ENCODE data around the gene CDADC1. TPM values are rescaled to one million over a fixed set of nuclear protein-coding genes. Genes with fewer than 3 reads are reported as not detected.

Gene CDADC1
- total RNA-seq, 1 donor, result 3.8 TPM

- DNase-seq (ENCODE audit: low read depth), result no peak
- no peak for TF ChIP-seq CTCF (IDR thresholded peaks at IDR 0.05; ENCODE audit: insufficient read depth, low read length)
- no peak overlapping the region for H3K4me3 ChIP-seq (ENCODE audit: low read depth, low read length)
These were observed 14.9 kb downstream of the CDADC1 start for GRCh38 chr13:49262634-49263033.

DNA sequence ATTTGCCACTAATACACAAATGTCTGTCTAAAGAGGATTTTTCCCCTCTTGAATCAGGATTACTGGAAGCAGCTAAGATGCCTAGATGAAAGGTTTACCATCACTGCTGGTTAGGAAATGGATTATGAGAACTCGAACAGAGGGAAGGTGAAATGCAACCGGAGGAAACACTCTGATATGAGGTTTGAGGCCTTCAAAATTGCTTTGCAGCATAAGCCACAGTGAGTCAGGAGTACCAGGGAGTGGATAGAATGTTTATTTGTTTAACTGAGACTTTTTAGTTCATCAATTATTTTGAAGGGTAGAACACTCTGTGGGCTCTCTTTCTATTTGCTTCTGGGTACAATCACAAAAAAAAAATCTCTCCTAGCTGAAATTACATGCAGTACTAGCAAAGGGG is 18.1 kb downstream of the CDADC1 start:
- TF ChIP-seq CTCF (IDR thresholded peaks at IDR 0.05; ENCODE audit: insufficient read depth, low read length), result no peak
- DNase-seq (ENCODE audit: low read depth), result peak; percentile 34
- no peak overlapping the region for H3K4me3 ChIP-seq (ENCODE audit: low read depth, low read length)

DNA sequence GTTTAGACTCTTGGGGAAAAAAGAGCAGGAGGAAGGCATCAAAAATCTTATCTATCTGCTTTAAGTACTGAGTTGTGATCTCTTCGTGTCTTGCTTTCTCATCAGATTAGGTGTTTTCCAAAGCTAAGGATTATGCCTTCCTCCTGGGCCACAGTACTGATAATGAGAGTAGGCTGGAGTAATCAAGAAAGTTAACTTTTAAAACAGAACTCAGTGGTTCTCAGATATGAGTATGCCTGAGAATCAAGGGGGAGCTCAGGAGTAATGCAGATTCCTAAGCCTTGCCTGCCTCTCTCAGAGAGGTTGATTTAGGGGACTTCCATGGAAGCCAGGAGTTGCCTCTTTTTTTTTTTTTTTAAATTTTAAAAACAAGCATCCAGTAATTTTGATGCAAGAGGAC is 23.5 kb downstream of the CDADC1 start:
- TF ChIP-seq CTCF (IDR thresholded peaks at IDR 0.05; ENCODE audit: insufficient read depth, low read length), result no peak
- H3K4me3 ChIP-seq (ENCODE audit: low read depth, low read length), result no peak overlapping the region
- DNase-seq (ENCODE audit: low read depth), result no peak

DNA sequence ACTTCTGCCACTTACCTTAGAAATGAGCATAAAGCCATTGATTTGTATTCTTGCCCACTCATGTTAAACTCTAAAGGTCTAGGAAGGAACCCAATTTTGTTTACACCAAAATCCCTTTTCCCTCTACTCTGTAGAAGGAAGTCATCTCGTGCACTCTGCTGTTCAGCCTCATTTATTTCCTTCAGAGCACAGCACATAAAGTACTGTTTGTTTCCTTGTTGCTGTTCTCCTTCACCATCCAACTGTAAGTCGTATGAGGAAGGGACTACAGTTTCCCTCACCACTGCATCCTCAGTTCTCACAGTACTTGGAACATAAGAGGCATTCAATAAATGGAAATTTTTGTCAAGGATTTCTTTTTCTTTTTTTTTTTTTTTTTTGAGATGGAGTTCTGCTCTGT is 24.6 kb downstream of the CDADC1 start:
- no peak for DNase-seq (ENCODE audit: low read depth)
- no peak overlapping the region for H3K4me3 ChIP-seq (ENCODE audit: low read depth, low read length)
- no peak for TF ChIP-seq CTCF (IDR thresholded peaks at IDR 0.05; ENCODE audit: insufficient read depth, low read length)

DNA sequence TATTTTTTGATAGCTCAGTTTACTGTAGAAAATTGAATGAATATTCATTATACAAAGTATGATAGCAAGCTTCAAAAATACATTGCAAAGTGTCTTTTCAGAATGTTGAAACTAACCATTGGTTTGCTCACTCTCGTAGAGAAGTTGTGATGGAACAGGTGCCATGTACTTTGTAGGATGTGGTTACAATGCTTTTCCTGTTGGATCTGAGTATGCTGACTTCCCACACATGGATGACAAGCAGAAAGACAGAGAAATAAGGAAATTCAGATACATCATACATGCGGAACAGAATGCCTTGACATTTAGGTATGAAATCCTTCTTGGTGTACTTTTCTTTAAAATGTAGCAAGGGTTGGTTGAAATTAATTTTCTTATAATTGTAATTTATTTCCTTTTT is 30.5 kb downstream of the CDADC1 start:
- H3K4me3 ChIP-seq (ENCODE audit: low read depth, low read length), result no peak overlapping the region
- TF ChIP-seq CTCF (IDR thresholded peaks at IDR 0.05; ENCODE audit: insufficient read depth, low read length), result no peak
- DNase-seq (ENCODE audit: low read depth), result no peak

DNA sequence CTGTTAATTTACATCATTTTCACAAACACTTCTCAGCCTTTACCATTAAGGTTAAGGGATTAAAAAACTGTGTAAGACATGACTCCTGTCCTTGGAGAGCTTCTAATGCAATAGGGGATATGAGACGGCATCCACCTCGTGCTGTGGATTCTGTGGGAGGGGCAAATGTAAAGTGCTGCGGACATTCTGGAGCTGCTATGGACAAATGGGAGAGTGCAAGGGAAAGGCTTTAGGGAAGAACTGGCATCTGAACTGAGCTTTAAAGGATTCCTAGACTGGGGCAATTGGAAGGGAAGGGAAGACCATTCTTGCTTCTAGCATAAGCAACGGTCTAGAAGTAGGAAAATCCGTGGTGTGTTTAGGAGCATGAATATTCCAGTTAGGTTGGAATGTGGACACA is 31.4 kb downstream of the CDADC1 start:
- TF ChIP-seq CTCF (IDR thresholded peaks at IDR 0.05; ENCODE audit: insufficient read depth, low read length), result no peak
- DNase-seq (ENCODE audit: low read depth), result no peak

GRCh38 chr13:49279885-49280284 is 32.2 kb downstream of the CDADC1 start:
- no peak for TF ChIP-seq CTCF (IDR thresholded peaks at IDR 0.05; ENCODE audit: insufficient read depth, low read length)
- DNase-seq (ENCODE audit: low read depth), result no peak
- no peak overlapping the region for H3K4me3 ChIP-seq (ENCODE audit: low read depth, low read length)

More for the DNA sequence above, 31.4 kb downstream of the CDADC1 start:
- no peak overlapping the region for H3K4me3 ChIP-seq (ENCODE audit: low read depth, low read length)

Data from fibroblast of the aortic adventitia (primary cell).